KBM-7 (cell line): ENCODE data around the gene FRMPD4.
A peak's percentile ranks its signal among the peaks of the same experiment; 100 is the strongest.

ENCODE experiments used
- DNase-seq: peaks from one replicate; pipeline ENCODE4 v3.0.0-alpha.2; 2015
- in situ Hi-C: fragments of 300-500 bp; cut with MboI; formaldehyde crosslinking; loops from 2 replicates; pipeline ENCODE4 v1.14.3; 2020; ENCODE audit warnings: low sequenced_read_pairs, low pct_unique_long_range_greater_than_20kb, mixed read lengths

The FRMPD4 gene

GRCh38 chrX:12770440-12770839 lies 632.2 kb downstream of the FRMPD4 start:
- DNase-seq = peak; percentile 54
- in situ Hi-C loops = no loop called here

- in situ Hi-C loops = no loop called here
- peak; percentile 84 for DNase-seq
Measured at GRCh38 chrX:12771445-12772069, 633.3 kb downstream of the FRMPD4 start.
